Hepatic stellate cell (primary cell): ENCODE results near the gene IFITM1.
"Not testable (repeated sequence)": the region's sequence is repeated elsewhere in the genome, so short reads cannot be mapped to it uniquely, and the experiment has no call there.

Experiments used
- DNase-seq: peaks from one replicate; pipeline ENCODE4 v3.0.0; 2011; ENCODE audit warnings: low spot score

The IFITM1 gene

GRCh38 chr11:282630-283360, 31.0 kb upstream of the IFITM1 start:
- no peak for DNase-seq

- no peak for DNase-seq
Measured at GRCh38 chr11:283405-284104, 30.3 kb upstream of the IFITM1 start.

GRCh38 chr11:284105-285020, 29.5 kb upstream of the IFITM1 start:
- DNase-seq, result no peak

GRCh38 chr11:285021-285893, 28.6 kb upstream of the IFITM1 start:
- no peak for DNase-seq

- no peak for DNase-seq
Measured at GRCh38 chr11:285894-286220, 28.0 kb upstream of the IFITM1 start.

- not testable (repeated sequence) for DNase-seq
Measured at GRCh38 chr11:286977-287820, 26.6 kb upstream of the IFITM1 start.

GRCh38 chr11:287821-288477, 25.9 kb upstream of the IFITM1 start:
- DNase-seq, result no peak

GRCh38 chr11:288478-289397, 25.1 kb upstream of the IFITM1 start, which contains the start of gene PGGHG:
Gene PGGHG, plus strand, starts transcription at chr11:289126. Its CDS starts 691 bp downstream, at chr11:289817.
- DNase-seq, result peak; percentile 94

- no peak for DNase-seq
Measured at GRCh38 chr11:289398-289711, 24.5 kb upstream of the IFITM1 start.

GRCh38 chr11:289712-290620, 23.9 kb upstream of the IFITM1 start:
- no peak for DNase-seq

- no peak for DNase-seq
Measured at GRCh38 chr11:290621-291231, 23.1 kb upstream of the IFITM1 start.

- no peak for DNase-seq
Measured at GRCh38 chr11:291281-292210, 22.3 kb upstream of the IFITM1 start.

GRCh38 chr11:292211-293121, 21.4 kb upstream of the IFITM1 start:
- no peak for DNase-seq

GRCh38 chr11:293271-293851, 20.5 kb upstream of the IFITM1 start:
- DNase-seq, result no peak
